Measurements from ENCODE around the gene JSRP1.

The JSRP1 gene

DNA sequence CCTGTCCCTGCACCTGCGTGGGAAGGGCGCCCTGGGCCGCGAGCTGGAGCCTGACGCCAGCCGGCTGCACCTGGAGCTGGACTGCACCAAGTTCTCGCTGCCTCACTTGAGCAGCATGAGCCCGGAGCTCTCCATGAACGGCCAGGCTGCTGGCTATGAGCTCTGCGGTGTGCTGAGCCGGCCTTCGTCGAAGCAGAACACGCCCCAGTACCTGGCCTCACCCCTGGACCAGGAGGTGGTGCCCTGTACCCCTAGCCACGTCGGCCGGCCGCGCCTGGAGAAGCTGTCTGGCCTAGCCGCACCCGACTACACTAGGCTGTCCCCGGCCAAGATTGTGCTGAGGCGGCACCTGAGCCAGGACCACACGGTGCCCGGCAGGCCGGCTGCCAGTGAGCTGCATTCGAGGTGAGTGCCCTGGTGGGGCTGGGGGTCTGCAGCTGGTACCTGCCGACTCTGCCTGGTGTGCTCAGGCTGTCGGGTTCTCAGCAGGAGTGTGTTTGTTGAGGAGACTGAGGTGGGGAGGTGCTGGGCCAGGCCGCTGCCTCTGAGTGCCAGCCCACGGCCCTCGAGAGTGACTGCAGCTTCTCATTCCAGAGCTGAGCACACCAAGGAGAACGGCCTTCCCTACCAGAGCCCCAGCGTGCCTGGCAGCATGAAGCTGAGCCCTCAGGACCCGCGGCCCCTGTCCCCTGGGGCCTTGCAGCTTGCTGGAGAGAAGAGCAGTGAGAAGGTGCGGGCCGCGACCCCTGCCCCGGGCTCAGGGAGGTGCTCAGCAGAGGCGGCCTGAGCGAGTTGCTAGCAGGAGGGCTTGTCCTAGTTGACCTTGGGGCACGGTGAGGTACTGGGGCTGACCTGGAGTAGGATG is 39.6 kb downstream of the JSRP1 start:
- DNase-seq: no peak

DNA sequence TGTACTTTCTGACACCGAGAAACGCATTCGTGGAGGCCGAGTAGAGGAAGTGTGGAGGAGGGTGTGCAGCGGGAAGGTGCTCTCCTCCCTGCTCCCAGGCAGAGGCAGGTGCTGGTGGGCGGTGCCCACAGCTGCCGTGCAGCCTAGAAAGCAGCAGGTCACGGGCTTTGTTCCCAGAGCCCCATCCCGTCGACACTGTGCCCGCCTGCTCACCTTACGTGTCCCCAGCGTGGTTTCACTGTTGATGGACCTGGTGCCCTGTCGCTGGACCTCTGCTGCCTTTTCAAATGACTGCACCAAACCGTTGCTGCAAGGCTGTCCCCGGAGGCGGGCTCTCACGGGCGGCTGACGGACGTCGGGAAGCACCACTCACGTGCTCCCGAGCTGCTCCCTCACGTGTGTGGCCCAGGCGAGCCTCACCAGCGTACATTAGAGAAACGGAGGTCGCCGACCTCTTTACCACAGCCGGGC is 40.9 kb downstream of the JSRP1 start:
- peak in 1 of 2 donors; percentile 49 for DNase-seq

DNA sequence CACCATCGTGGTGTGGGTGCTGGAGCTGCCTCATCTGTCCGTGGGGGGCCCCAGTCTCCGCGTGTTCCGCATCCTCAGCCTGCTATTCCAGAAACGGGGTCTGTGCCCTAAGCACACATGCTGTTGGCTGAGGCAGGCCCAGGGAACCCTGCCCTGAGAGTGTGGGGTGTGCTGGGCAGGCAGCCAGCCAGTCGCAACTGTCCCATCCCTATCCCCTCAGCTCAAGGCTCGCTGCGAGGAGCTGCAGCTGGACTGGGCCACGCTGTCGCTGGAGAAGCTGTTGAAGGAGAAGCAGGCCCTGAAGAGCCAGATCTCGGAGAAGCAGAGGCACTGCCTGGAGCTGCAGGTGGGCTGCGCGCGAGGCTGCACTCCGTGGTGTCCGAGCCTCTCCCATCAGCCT is 42.0 kb downstream of the JSRP1 start:
- no peak for DNase-seq

DNA sequence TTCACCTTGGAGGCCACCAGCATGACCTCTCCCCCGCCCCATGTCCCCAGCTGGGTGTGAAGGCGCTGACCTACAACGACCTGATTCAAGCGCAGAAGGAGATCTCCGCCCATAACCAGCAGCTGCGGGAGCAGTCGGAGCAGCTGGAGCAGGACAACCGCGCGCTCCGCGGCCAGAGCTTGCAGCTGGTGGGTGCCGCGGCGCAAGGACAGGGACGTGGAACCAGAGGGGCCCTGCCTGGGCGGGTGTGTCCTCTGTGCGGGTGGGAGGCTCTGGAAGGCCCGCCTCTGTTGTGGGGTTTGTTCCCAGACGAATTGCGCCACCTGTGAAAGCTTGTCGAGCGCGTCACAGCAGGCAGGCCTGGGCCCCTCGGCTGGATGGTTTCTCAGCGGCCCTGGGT is 42.4 kb downstream of the JSRP1 start:
- DNase-seq: no peak

DNA sequence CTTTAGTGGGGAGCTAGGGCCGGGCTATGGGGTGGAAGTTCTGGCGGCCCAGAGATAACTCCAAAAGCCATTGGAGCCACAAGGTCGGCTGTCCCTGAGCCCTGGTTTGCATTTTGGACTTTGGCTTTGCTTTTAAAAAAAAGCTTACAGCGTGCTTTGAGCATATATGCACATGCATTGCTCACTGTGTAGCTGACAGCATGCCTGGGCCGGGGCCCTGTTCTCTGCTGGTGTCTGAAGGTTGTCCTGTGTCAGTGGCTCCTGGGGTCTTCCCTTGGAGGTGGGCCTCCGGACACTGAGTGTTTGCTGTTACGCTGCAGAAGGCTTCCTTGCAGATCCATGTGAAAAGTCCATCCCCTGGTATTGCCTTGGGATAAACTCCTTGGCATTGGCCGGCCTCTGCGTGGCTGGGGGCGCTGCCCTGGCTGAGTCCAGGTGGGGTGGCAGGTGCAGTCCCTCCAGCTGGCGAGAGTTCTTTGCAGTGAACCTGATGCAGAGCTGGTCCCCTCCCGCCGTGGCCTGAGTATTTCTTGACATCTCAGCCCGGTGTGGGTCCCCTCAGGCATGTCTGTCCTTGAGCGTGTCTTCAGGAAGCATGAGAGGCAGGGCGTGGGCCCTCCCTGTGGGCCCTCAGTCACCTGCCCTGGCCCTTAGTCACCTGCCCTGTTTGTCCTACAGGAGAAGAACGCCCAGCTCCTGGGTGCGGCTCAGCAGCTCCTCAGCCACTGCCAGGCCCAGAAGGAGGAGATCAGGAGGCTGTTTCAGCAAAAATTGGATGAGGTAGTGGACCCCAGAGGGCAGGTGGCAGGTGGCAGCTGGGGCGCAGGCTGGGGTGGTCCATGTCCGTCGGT is 43.1 kb downstream of the JSRP1 start:
- no peak for DNase-seq

DNA sequence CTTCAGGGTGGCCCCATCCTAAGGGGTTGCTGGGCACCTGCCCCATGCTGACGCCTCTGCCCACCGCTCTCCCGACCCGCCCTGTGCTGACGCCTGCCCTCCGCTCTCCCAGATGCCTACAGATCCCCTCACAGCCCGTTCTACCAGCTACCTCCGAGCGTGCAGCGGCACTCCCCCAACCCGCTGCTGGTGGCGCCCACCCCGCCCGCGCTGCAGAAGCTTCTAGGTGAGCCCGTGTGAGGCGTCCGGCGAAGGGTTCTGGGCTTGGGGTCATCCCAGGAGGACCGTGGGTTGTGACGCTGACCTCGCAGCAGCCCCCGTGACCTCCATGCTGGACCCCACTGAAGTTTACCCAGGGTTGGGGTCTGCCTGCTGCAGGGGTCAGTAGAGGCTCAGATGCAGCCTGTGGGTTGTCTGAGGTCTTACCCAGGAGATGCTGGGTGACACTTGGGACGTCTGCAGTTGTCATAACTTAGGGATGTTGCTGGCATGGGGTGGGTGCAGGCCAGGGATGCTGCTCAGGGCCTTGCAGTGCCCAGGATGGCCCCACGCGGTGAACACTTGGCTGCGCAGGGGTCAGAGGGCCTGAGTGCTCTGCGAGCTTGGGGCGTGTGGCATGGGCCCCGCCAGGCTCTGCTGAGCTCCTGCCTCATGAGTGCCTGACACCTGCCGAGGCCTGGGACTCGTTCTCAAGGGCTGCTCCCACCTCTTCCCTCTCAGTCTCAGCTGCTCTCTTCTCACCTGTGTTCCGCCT is 45.1 kb downstream of the JSRP1 start:
- no peak for DNase-seq

DNA sequence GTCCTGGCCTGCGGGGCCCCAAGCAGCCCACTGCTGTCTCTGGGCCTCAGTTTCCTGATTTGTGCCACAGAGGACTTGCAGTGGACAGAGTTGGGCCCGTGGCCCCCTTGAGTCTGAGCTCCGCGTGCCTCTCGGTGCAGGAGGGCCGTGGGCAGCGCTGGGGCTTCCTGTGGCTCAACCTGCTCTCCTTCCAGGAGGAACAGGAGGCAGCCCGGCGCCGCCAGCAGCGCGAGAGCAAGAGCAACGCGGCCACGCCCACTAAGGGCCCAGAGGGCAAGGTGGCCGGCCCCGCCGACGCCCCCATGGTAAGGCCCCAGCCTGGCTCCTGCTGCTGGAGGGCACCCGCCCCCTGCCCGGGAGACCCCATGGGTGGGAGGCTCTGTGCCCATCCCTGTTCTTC is 46.0 kb downstream of the JSRP1 start:
- DNase-seq: no peak

DNA sequence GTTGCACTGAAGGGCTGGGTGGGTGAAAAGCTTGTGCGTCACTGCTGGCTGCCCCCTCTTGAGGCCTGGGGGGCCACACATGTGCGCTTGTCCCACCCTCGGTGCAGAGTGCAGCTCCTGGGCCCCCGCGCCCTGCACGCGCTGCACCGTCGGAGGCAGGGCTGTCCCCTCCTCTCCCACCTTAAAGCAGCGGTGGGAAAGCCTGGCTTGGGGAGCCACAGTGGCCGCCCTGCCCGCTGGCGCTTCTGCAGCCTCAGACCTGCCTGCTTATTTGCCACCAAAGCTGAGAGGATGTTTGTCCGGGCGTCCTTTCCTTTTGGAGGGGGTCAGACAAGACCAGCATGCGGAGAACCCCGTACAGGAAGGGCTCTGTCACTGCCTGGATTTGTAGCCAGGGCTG is 46.8 kb downstream of the JSRP1 start:
- DNase-seq: no peak

DNA sequence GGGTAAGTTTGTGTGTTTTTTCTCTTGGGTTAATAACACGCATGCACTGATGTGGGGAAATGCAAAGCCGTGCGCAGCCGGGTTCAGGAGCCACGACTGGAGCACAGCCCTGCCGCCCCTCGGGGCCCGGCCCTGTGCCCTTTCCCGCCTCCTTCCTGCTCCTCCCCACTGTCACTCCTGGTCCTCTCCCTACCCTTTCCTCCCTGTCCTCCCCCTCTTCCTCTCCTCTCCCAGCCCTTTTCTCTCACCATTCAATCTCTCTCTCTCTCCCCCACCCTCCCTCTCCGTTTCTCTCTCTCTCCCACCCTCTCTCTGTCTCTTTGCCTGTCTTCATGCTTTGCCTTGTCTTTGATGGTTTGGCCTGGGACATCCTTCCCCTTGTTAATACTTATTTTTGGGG is 47.2 kb downstream of the JSRP1 start:
- no peak for DNase-seq

DNA sequence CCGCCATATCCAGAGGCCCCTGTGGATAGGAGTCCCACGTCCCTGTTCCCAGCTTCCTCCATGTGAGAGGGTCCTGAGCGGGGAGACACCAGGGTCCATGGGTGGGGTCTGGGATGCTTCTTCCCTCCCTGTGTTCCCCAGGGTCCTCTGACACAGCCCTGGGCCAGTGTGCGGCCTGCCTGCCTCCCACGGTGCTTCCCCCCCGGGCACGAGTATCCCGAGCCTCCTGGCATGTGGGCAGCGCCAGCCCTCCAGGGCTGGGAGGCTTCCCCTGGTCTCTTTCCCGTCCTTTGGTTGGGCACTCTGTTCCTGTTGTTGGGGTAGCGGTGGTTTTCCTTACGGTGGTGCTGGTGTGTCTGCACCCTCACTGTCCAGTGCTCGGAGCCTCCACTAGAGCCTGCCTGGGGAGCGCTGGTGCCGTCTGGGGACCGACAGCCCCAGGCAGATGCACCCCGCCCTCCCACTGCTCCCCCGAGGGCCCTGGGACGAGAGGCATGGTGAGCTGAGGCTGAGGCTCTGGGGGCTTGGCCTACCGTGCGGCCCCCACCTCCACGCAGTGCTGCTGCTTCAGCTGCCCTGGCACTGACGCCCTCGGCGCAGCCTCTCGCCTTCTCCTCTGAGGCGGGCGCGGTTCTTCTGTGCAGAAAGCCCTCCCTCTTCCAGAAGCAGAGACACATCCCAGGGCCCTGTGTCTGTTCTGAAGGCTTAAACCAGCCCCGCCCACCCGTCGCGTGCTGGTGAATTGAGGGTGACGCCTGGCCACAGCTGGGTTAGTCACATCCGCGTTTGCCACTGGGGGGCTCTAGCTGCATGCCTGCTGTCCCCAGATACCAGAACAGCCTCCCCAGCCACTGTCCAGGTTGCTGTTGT is 48.0 kb downstream of the JSRP1 start:
- DNase-seq: peak; percentile 30 to 35

DNA sequence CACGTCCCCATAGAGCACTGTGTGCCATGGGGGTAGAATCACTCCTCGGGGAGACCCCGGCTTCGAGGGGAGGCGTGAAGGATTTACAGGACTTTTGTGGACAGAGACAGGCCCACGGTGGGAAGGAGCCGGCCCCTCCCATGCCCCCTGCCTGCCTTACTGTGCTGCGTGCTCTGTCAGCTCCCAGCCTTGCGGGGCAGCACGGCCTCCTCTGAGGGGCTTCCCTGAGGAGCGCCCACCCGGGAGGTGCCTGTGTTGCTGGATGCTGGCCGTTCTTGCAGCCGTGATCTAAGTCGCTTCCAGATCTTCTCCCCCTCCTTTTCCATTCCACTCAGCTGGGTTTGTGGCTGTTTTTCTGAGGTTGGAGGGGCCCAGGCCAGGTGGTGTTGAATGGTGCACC is 49.2 kb downstream of the JSRP1 start:
- DNase-seq: no peak

DNA sequence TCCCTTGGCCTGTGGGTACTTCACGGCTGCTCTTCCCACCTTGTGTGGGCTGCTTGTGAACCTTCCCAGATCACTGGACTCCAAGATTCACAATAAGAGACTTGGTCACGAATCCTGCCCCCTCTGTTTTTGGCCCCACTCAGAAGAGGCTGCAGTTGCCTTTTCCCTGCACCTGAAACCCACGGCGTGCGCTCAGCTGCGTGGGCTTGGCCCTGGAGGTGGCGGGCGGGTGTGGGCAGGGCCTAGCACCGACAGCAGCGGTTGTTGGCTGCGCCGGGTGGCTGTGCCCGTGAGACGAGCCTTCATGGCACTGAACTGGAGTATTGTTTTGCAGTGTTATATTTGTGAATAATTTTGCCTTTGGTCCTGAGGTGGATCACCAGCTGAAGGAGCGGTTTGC is 53.9 kb downstream of the JSRP1 start:
- no peak for DNase-seq

All from CD4-positive, alpha-beta T cell treated with Interferon alpha-2 for 1 hour (primary cell).